Measurements from ENCODE around the gene APOBEC2. TPM values are rescaled to one million over a fixed set of nuclear protein-coding genes. Genes with fewer than 3 reads are reported as not detected.

APOBEC2 gene
- total and polyA plus RNA-seq, 9 of the 15 experiments (the other 6 are each of a cell fraction or from before 2014, with no cell fraction given), result 0.25 to 1.6 TPM; not detected in 7

DNA sequence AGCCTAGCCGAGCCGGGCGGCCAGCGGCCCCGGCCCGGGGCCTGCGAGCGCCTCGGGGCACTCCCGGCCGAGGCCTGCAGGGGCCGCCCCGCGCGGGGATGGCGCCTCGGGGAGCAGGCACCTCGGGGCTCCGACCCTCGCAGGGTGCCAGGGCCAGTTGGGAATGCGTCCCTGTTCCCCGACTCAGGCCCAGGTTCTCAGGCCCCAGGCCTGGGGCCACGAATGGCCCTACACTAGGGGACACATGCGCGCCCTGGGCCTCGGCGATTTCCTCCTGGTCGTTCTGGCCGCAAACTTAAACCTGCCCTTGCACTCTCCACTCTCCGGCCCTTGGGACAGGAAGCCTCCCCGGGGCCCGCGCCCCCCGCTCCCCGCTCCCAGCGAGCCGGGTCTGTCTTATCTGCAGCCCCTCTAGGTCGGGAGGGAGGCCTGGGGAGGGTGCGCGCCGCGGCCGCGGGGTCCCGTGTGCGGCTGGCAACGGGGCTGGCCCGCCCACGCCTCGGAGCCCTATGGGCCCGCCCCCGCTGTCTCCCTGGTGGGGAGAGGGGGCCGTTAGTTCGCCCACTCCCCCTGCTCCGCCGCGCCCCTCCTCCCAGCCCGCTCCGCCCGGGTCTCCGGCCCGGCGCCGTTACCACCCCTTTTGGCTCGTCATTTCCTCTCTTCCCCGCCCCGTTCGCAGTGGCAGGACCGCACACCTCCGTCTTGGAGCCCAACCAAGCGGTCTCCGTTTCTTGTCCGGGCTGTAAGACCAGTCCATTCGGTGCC is 20.4 kb downstream of the APOBEC2 start (continued):
- TF ChIP-seq ZNF41 (CRISPR knock-in tag; conservative IDR thresholded peaks at IDR 0.05) (no peak), MTA2 (IDR thresholded peaks at IDR 0.05; ENCODE audit: low read depth) (no peak), ASH1L (IDR thresholded peaks at IDR 0.05; ENCODE audit: borderline replicate concordance, low read depth, partially characterized antibody) (no peak), NR2C2 (CRISPR knock-in tag; IDR thresholded peaks at IDR 0.05) (no peak), NR2C2 (tag; IDR thresholded peaks at IDR 0.05) (no peak), MYBL2 (IDR thresholded peaks at IDR 0.05; ENCODE audit: low read depth) (no peak), MYBL2 (CRISPR knock-in tag; IDR thresholded peaks at IDR 0.05; ENCODE audit: borderline replicate concordance) (no peak), TEAD1 (CRISPR knock-in tag; IDR thresholded peaks at IDR 0.05) (peak in 1 of 2 experiments; percentile 59; a peak in 2 of 4 replicates), RUNX1 (IDR thresholded peaks at IDR 0.05; ENCODE audit: low read depth) (no peak), ELF1 (tag; IDR thresholded peaks at IDR 0.05) (no peak), ZNF551 (CRISPR knock-in tag; IDR thresholded peaks at IDR 0.05) (no peak), HDGF (IDR thresholded peaks at IDR 0.05) (no peak), STAG1 (CRISPR knock-in tag; IDR thresholded peaks at IDR 0.05; ENCODE audit: borderline replicate concordance) (no peak), SIRT6 (IDR thresholded peaks at IDR 0.05; ENCODE audit: low read depth, low read length) (peak; percentile 66), ADNP (tag; IDR thresholded peaks at IDR 0.05) (no peak), ZNF384 (IDR thresholded peaks at IDR 0.05; ENCODE audit: low read depth, low read length) (no peak), MECOM (CRISPR knock-in tag; IDR thresholded peaks at IDR 0.05) (0 out of 2 replicates have a peak, but pooled peaks have one; percentile 38)
- TF ChIP-seq, protein P1, sequence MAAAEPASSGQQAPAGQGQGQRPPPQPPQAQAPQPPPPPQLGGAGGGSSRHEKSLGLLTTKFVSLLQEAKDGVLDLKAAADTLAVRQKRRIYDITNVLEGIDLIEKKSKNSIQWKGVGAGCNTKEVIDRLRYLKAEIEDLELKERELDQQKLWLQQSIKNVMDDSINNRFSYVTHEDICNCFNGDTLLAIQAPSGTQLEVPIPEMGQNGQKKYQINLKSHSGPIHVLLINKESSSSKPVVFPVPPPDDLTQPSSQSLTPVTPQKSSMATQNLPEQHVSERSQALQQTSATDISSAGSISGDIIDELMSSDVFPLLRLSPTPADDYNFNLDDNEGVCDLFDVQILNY (CRISPR knock-in tag; IDR thresholded peaks at IDR 0.05), result 0 out of 2 replicates have a peak, but pooled peaks have one; percentile 59
- TF ChIP-seq, protein P2, sequence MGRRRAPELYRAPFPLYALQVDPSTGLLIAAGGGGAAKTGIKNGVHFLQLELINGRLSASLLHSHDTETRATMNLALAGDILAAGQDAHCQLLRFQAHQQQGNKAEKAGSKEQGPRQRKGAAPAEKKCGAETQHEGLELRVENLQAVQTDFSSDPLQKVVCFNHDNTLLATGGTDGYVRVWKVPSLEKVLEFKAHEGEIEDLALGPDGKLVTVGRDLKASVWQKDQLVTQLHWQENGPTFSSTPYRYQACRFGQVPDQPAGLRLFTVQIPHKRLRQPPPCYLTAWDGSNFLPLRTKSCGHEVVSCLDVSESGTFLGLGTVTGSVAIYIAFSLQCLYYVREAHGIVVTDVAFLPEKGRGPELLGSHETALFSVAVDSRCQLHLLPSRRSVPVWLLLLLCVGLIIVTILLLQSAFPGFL (CRISPR knock-in tag; IDR thresholded peaks at IDR 0.05), result no peak
- TF ChIP-seq, protein P3, sequence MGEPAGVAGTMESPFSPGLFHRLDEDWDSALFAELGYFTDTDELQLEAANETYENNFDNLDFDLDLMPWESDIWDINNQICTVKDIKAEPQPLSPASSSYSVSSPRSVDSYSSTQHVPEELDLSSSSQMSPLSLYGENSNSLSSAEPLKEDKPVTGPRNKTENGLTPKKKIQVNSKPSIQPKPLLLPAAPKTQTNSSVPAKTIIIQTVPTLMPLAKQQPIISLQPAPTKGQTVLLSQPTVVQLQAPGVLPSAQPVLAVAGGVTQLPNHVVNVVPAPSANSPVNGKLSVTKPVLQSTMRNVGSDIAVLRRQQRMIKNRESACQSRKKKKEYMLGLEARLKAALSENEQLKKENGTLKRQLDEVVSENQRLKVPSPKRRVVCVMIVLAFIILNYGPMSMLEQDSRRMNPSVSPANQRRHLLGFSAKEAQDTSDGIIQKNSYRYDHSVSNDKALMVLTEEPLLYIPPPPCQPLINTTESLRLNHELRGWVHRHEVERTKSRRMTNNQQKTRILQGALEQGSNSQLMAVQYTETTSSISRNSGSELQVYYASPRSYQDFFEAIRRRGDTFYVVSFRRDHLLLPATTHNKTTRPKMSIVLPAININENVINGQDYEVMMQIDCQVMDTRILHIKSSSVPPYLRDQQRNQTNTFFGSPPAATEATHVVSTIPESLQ (CRISPR knock-in tag; IDR thresholded peaks at IDR 0.05), result no peak
- TF ChIP-seq, protein P4, sequence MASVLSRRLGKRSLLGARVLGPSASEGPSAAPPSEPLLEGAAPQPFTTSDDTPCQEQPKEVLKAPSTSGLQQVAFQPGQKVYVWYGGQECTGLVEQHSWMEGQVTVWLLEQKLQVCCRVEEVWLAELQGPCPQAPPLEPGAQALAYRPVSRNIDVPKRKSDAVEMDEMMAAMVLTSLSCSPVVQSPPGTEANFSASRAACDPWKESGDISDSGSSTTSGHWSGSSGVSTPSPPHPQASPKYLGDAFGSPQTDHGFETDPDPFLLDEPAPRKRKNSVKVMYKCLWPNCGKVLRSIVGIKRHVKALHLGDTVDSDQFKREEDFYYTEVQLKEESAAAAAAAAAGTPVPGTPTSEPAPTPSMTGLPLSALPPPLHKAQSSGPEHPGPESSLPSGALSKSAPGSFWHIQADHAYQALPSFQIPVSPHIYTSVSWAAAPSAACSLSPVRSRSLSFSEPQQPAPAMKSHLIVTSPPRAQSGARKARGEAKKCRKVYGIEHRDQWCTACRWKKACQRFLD (CRISPR knock-in tag; IDR thresholded peaks at IDR 0.05), result no peak; the same call in 1 of the 2 replicates
- TF ChIP-seq, protein P5, sequence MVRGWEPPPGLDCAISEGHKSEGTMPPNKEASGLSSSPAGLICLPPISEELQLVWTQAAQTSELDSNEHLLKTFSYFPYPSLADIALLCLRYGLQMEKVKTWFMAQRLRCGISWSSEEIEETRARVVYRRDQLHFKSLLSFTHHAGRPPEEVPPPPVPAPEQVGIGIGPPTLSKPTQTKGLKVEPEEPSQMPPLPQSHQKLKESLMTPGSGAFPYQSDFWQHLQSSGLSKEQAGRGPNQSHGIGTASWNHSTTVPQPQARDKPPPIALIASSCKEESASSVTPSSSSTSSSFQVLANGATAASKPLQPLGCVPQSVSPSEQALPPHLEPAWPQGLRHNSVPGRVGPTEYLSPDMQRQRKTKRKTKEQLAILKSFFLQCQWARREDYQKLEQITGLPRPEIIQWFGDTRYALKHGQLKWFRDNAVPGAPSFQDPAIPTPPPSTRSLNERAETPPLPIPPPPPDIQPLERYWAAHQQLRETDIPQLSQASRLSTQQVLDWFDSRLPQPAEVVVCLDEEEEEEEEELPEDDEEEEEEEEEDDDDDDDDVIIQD (CRISPR knock-in tag; IDR thresholded peaks at IDR 0.05), result peak; percentile 81; the same call in 1 of the 2 replicates

Measured in K562 (cell line).